Limb (tissue), 2 donors: ENCODE results near the gene KCNA5.

Experiments
- DNase-seq, 2 donors: peaks; one replicate each; pipeline ENCODE4 v3.0.0-alpha.2; 2016; ENCODE audit errors: extremely low spot score in 2 of 2

KCNA5 gene

GRCh38 chr12:5027046-5027821 lies 16.4 kb upstream of the KCNA5 start:
- DNase-seq, result no peak

GRCh38 chr12:5030066-5030465 lies 13.6 kb upstream of the KCNA5 start:
- DNase-seq, result no peak

GRCh38 chr12:5031242-5031641 lies 12.4 kb upstream of the KCNA5 start:
- no peak for DNase-seq

GRCh38 chr12:5031958-5032357 lies 11.7 kb upstream of the KCNA5 start:
- no peak for DNase-seq

- DNase-seq, result no peak
Observed at GRCh38 chr12:5032821-5033220, 10.9 kb upstream of the KCNA5 start.

- DNase-seq, result no peak
Observed at GRCh38 chr12:5033883-5034282, 9.8 kb upstream of the KCNA5 start.

GRCh38 chr12:5034603-5035002 lies 9.1 kb upstream of the KCNA5 start:
- no peak for DNase-seq

GRCh38 chr12:5035618-5036017 lies 8.1 kb upstream of the KCNA5 start:
- DNase-seq, result no peak

GRCh38 chr12:5036031-5036430 lies 7.6 kb upstream of the KCNA5 start:
- no peak for DNase-seq

- no peak for DNase-seq
Observed at GRCh38 chr12:5037795-5038357, 5.8 kb upstream of the KCNA5 start.

- no peak for DNase-seq
Observed at GRCh38 chr12:5038781-5039311, 4.8 kb upstream of the KCNA5 start.

GRCh38 chr12:5039815-5040214 lies 3.9 kb upstream of the KCNA5 start:
- no peak for DNase-seq

GRCh38 chr12:5040368-5040767 lies 3.3 kb upstream of the KCNA5 start:
- no peak for DNase-seq

- DNase-seq, result peak in 1 of 2 donors; percentile 47
Observed at GRCh38 chr12:5044420-5045295, 979 bp downstream of the KCNA5 start.

GRCh38 chr12:5047094-5047493 lies 3.4 kb downstream of the KCNA5 start:
- DNase-seq, result peak in 1 of 2 donors; percentile 52

GRCh38 chr12:5047729-5048128 lies 4.0 kb downstream of the KCNA5 start:
- DNase-seq, result no peak

GRCh38 chr12:5050542-5050941 lies 6.9 kb downstream of the KCNA5 start:
- no peak for DNase-seq

- no peak for DNase-seq
Observed at GRCh38 chr12:5051334-5051733, 7.7 kb downstream of the KCNA5 start.

- no peak for DNase-seq
Observed at GRCh38 chr12:5051913-5052312, 8.2 kb downstream of the KCNA5 start.

GRCh38 chr12:5052348-5052747 lies 8.7 kb downstream of the KCNA5 start:
- no peak for DNase-seq

- no peak for DNase-seq
Observed at GRCh38 chr12:5059358-5059757, 15.7 kb downstream of the KCNA5 start.

- DNase-seq, result no peak
Observed at GRCh38 chr12:5060958-5061357, 17.3 kb downstream of the KCNA5 start.
